Activated T-helper 2 cell treated with anti-CD3 and anti-CD28 coated beads, Interferon-gamma antibody, Interleukin-2, Interleukin-4, amounts not matched to agents 10 μg/mL and 5 μg/mL and 100 μg/mL, durations not matched to agents 14 hours and 24 hours and 36 hours (primary cell): ENCODE measurements around the gene AKAP13. TPM values are rescaled to one million over a fixed set of nuclear protein-coding genes. Genes with fewer than 3 reads are reported as not detected.

Source experiments
- DNase-seq: peaks from one replicate; pipeline ENCODE4 v3.0.0; 2021; ENCODE audit warnings: low spot score
- H3K27ac Mint-ChIP-seq: one replicate; pipeline ENCODE4 v1.8.0; 2021; ENCODE audit warnings: mixed read lengths
- H3K27me3 Mint-ChIP-seq: one replicate; pipeline ENCODE4 v1.8.0; 2021; ENCODE audit warnings: low read depth, mixed read lengths
- H3K36me3 Mint-ChIP-seq: one replicate; pipeline ENCODE4 v1.8.0; 2021; ENCODE audit warnings: low read depth, mixed read lengths
- H3K4me1 Mint-ChIP-seq: one replicate; pipeline ENCODE4 v1.8.0; 2021; ENCODE audit warnings: low read depth, mixed read lengths
- H3K4me3 Mint-ChIP-seq: one replicate; pipeline ENCODE4 v1.8.0; 2021; ENCODE audit warnings: low read depth, mild to moderate bottlenecking, moderate library complexity, mixed read lengths
- H3K9me3 Mint-ChIP-seq: one replicate; pipeline ENCODE4 v1.8.0; 2021; ENCODE audit warnings: mixed read lengths
- intact Hi-C: fragments of 100-400 bp; cut with micrococcal nuclease; formaldehyde crosslinking; loops from one replicate; pipeline ENCODE4 v1.15.1; 2023
- total RNA-seq: library from RNA; stranded (reverse); gene quantifications from 2 replicates; pipeline ENCODE4 v1.2.3, GENCODE V29; 2022

The AKAP13 gene
- total RNA-seq, 1 donor from 2014 or later: 92.1 TPM

- Mint-ChIP-seq H3K4me3 (no peak overlapping the region), H3K27me3 (no peaks in the 10 kb centered on the region), H3K27ac (no peak overlapping the region), H3K36me3 (peaks cover 31% of the 10 kb centered on the region), H3K9me3 (no peaks in the 10 kb centered on the region), H3K4me1 (peaks cover 44% of the 10 kb centered on the region)
- intact Hi-C loops: no loop called here
- DNase-seq: no peak
Observed at GRCh38 chr15:85556618-85556895, 176.2 kb downstream of the AKAP13 start.

- Mint-ChIP-seq H3K4me3 (no peak overlapping the region), H3K4me1 (peaks cover 42% of the 10 kb centered on the region), H3K36me3 (peaks cover 29% of the 10 kb centered on the region), H3K9me3 (no peaks in the 10 kb centered on the region), H3K27ac (no peak overlapping the region), H3K27me3 (no peaks in the 10 kb centered on the region)
- no peak for DNase-seq
- intact Hi-C loops: no loop called here
Observed at GRCh38 chr15:85557385-85557784, 177.0 kb downstream of the AKAP13 start.

DNA sequence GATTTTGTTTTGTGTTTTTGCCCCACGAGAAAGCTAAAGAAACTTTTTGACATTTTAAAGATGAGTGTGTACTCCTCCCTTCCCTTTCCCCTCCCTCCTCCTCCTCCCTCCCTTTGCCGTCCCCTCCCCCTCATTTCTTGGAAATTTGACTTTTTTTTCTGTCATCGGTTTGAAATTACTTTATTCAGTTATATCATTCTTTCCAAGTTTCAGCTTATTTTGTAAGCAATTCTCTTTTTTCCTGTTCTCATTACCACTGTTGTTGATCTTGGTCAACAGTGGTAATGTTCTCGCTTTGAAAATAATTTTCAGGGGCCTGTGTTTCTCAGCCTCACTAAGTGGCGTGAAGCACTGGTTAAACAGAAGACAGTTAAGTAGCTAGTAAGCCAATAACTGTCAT, 178.4 kb downstream of the AKAP13 start:
- Mint-ChIP-seq H3K4me3 (no peak overlapping the region), H3K4me1 (peaks cover 42% of the 10 kb centered on the region), H3K36me3 (peaks cover 23% of the 10 kb centered on the region), H3K9me3 (no peaks in the 10 kb centered on the region), H3K27me3 (no peaks in the 10 kb centered on the region), H3K27ac (peak overlapping the region; percentile 69)
- intact Hi-C loops: loop anchor here (2.0 kb wide), 1 partner anchor 24 kb away; no protein-coding TSS in a partner anchor
- DNase-seq: no peak

- DNase-seq: no peak
- Mint-ChIP-seq H3K4me3 (no peak overlapping the region), H3K9me3 (no peaks in the 10 kb centered on the region), H3K36me3 (peaks cover 19% of the 10 kb centered on the region), H3K27me3 (no peaks in the 10 kb centered on the region), H3K4me1 (peaks cover 39% of the 10 kb centered on the region), H3K27ac (no peak overlapping the region)
- intact Hi-C loops: loop anchor here (2.0 kb wide), 1 partner anchor 23 kb away; no protein-coding TSS in a partner anchor
Observed at GRCh38 chr15:85559530-85559929, 179.1 kb downstream of the AKAP13 start.

GRCh38 chr15:85562824-85563223, 182.4 kb downstream of the AKAP13 start:
- Mint-ChIP-seq H3K4me1 (peaks cover 17% of the 10 kb centered on the region), H3K27me3 (no peaks in the 10 kb centered on the region), H3K9me3 (no peaks in the 10 kb centered on the region), H3K27ac (no peak overlapping the region), H3K4me3 (no peak overlapping the region), H3K36me3 (peaks cover 8% of the 10 kb centered on the region)
- DNase-seq: no peak
- intact Hi-C loops: no loop called here

DNA sequence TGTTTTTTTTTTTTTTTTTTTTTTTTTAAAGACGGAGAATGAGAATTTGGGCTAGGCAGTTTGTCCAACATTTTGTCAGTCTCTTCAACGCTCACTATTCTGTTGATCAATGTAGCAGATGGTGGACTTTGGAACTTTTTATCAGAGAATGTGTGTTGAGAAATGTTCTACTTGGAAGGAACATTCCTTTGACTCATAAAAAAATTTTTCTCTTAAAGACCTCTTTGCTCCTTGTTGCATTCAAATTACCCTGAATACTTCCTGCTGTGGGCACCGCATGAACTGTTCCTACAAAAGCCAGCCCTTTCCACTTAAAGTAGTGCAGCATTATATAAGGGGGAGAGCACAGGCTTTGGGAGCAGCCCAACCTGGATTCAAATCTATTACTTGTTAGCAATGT, 182.9 kb downstream of the AKAP13 start:
- no peaks in the 10 kb centered on the region for H3K9me3 Mint-ChIP-seq
- H3K27me3 Mint-ChIP-seq: no peaks in the 10 kb centered on the region
- H3K4me1 Mint-ChIP-seq: peaks cover 13% of the 10 kb centered on the region
- no peak overlapping the region for H3K27ac Mint-ChIP-seq
- intact Hi-C loops: no loop called here
- DNase-seq: no peak
- H3K4me3 Mint-ChIP-seq: no peak overlapping the region
- H3K36me3 Mint-ChIP-seq: peaks cover 6% of the 10 kb centered on the region

- Mint-ChIP-seq H3K27me3 (no peaks in the 10 kb centered on the region), H3K4me3 (no peak overlapping the region), H3K36me3 (peaks cover 6% of the 10 kb centered on the region), H3K4me1 (peaks cover 10% of the 10 kb centered on the region), H3K27ac (no peak overlapping the region), H3K9me3 (no peaks in the 10 kb centered on the region)
- intact Hi-C loops: no loop called here
- no peak for DNase-seq
Observed at GRCh38 chr15:85563731-85564130, 183.3 kb downstream of the AKAP13 start.

DNA sequence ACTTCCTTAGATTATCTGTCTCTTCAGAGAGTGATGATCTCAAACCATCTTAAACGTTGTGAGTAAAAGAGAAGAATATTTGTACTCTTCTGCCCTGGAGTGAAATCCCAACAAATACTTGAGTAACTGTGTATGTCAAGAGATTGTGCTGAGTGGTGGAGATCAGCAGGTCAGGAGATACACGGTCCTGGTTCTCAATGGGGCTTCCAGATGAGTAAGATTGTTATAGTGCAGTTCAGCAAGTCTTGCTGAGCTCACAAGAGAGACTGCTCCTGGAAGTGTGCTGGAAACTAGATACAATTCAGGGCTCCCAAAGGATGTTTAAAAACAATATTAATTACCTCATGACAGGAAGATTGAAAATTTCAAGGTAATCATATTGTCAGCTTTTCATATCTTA, 184.3 kb downstream of the AKAP13 start:
- peaks cover 4% of the 10 kb centered on the region for H3K4me1 Mint-ChIP-seq
- H3K4me3 Mint-ChIP-seq: no peak overlapping the region
- peaks cover 9% of the 10 kb centered on the region for H3K36me3 Mint-ChIP-seq
- no peaks in the 10 kb centered on the region for H3K9me3 Mint-ChIP-seq
- H3K27ac Mint-ChIP-seq: no peak overlapping the region
- DNase-seq: no peak
- no peaks in the 10 kb centered on the region for H3K27me3 Mint-ChIP-seq
- intact Hi-C loops: no loop called here

- Mint-ChIP-seq H3K36me3 (peaks cover 7% of the 10 kb centered on the region), H3K4me3 (no peak overlapping the region), H3K27me3 (no peaks in the 10 kb centered on the region), H3K4me1 (peaks cover 13% of the 10 kb centered on the region), H3K9me3 (no peaks in the 10 kb centered on the region), H3K27ac (no peak overlapping the region)
- DNase-seq: no peak
- intact Hi-C loops: no loop called here
Observed at GRCh38 chr15:85568261-85568808, 187.9 kb downstream of the AKAP13 start.

GRCh38 chr15:85570336-85570735, 189.9 kb downstream of the AKAP13 start:
- no peak overlapping the region for H3K27ac Mint-ChIP-seq
- peaks cover 7% of the 10 kb centered on the region for H3K36me3 Mint-ChIP-seq
- no peaks in the 10 kb centered on the region for H3K9me3 Mint-ChIP-seq
- H3K27me3 Mint-ChIP-seq: no peaks in the 10 kb centered on the region
- peaks cover 13% of the 10 kb centered on the region for H3K4me1 Mint-ChIP-seq
- DNase-seq: no peak
- intact Hi-C loops: no loop called here
- no peak overlapping the region for H3K4me3 Mint-ChIP-seq

DNA sequence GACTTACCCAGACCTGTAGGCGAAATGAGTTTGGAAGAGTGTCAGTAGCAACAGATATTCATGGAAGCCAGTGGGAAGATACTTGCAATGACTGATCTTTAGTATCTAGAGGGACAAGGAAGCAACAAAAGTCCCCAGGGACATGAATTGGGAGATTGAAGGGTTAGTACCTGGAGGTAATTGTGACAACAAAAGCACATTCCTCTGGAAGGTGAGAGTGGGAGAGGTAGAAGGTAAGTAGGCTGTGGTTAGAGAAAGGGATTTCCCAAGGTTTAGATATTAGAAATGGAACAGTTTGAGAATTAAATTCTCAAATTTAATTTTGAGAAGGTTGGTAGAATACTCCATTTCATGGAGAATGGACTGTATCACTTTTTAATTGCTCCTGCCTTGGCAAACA, 191.4 kb downstream of the AKAP13 start:
- Mint-ChIP-seq H3K9me3 (no peaks in the 10 kb centered on the region), H3K36me3 (peaks cover 7% of the 10 kb centered on the region), H3K27me3 (no peaks in the 10 kb centered on the region), H3K4me3 (no peak overlapping the region), H3K4me1 (peaks cover 13% of the 10 kb centered on the region), H3K27ac (no peak overlapping the region)
- DNase-seq: no peak
- intact Hi-C loops: no loop called here

GRCh38 chr15:85576392-85576791, 196.0 kb downstream of the AKAP13 start:
- intact Hi-C loops: no loop called here
- H3K27ac Mint-ChIP-seq: no peak overlapping the region
- H3K4me1 Mint-ChIP-seq: peaks cover 29% of the 10 kb centered on the region
- no peaks in the 10 kb centered on the region for H3K27me3 Mint-ChIP-seq
- H3K9me3 Mint-ChIP-seq: no peaks in the 10 kb centered on the region
- no peak overlapping the region for H3K4me3 Mint-ChIP-seq
- DNase-seq: no peak
- H3K36me3 Mint-ChIP-seq: peaks cover 36% of the 10 kb centered on the region

DNA sequence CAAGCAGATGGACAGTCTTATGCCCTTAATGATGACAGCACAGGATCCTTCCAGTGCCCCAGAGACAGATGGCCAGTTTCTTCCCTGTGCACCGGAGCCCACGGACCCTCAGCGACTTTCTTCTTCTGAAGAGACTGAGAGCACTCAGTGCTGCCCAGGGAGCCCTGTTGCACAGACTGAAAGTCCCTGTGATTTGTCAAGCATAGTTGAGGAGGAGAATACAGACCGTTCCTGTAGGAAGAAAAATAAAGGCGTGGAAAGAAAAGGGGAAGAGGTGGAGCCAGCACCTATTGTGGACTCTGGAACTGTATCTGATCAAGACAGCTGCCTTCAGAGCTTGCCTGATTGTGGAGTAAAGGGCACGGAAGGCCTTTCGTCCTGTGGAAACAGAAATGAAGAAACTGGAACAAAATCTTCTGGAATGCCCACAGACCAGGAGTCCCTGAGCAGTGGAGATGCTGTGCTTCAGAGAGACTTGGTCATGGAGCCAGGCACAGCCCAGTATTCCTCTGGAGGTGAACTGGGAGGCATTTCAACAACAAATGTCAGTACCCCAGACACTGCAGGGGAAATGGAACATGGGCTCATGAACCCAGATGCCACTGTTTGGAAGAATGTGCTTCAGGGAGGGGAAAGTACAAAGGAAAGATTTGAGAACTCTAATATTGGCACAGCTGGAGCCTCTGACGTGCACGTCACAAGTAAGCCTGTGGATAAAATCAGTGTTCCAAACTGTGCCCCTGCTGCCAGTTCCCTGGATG, 198.7 kb downstream of the AKAP13 start:
- peak overlapping the region; percentile 58 for H3K27ac Mint-ChIP-seq
- no peak overlapping the region for H3K4me3 Mint-ChIP-seq
- H3K36me3 Mint-ChIP-seq: peaks cover 39% of the 10 kb centered on the region
- intact Hi-C loops: no loop called here
- no peaks in the 10 kb centered on the region for H3K9me3 Mint-ChIP-seq
- DNase-seq: no peak
- peaks cover 49% of the 10 kb centered on the region for H3K4me1 Mint-ChIP-seq
- no peaks in the 10 kb centered on the region for H3K27me3 Mint-ChIP-seq
